Gastrocnemius medialis (tissue), 4 donors: Measurements from ENCODE around the gene OTUB1. TPM values are rescaled to one million over a fixed set of nuclear protein-coding genes. Genes with fewer than 3 reads are reported as not detected.

Experiments
- ATAC-seq, 2 donors: fragments of 150-250 bp; one replicate each; pipeline ENCODE4 v1.9.1; 2016
- DNase-seq, 2 donors: peaks; one replicate each; pipeline ENCODE4 v3.0.0-alpha.2; 2019
- H3K27ac ChIP-seq, 4 donors: fragments of 200-600 bp; sonication (generic); 1 replicate in 1 of 4; 2 replicates in 3 of 4; pipeline ENCODE4 v1.5.1; 2016 to 2018; ENCODE audit warnings: mild to moderate bottlenecking in 2 of 4, moderate library complexity in 1 of 4
- H3K27me3 ChIP-seq, 3 donors: fragments of 200-600 bp; sonication (generic) in 2 of 3; 1 replicate in 1 of 3; 2 replicates in 2 of 3; pipeline versions ENCODE4 v1.5.1 to v1.6.0; 2016 to 2019; ENCODE audit warnings: mild to moderate bottlenecking in 1 of 3, moderate library complexity in 1 of 3
- H3K36me3 ChIP-seq, 2 donors: fragments of 200-600 bp; sonication (generic) in 1 of 2; one replicate each; pipeline ENCODE4 v1.5.1; 2017 to 2018
- H3K4me1 ChIP-seq, 2 donors: fragments of 200-600 bp; sonication (generic) in 1 of 2; one replicate each; pipeline ENCODE4 v1.5.1; 2016 to 2017; ENCODE audit warnings: mild to moderate bottlenecking in 2 of 2
- H3K4me3 ChIP-seq, 4 donors: fragments of 200-600 bp; sonication (generic) in 3 of 4; 1 replicate in 1 of 4; 2 replicates in 3 of 4; pipeline ENCODE4 v1.5.1; 2016 to 2019; ENCODE audit warnings: mild to moderate bottlenecking in 2 of 4
- H3K9me3 ChIP-seq, 3 donors: fragments of 200-600 bp; sonication (generic) in 2 of 3; 1 replicate in 1 of 3; 2 replicates in 2 of 3; pipeline ENCODE4 v1.5.1; 2016 to 2019
- POLR2A ChIP-seq, 2 donors: fragments of 450-650 bp; IDR thresholded peaks; one replicate each; pipeline ENCODE4 v1.6.1; 2017; ENCODE audit warnings: antibody characterized with exemption in 2 of 2, mild to moderate bottlenecking in 2 of 2, moderate library complexity in 2 of 2
- in situ Hi-C, 4 donors: fragments of 200-750 bp; cut with MboI; loops; one replicate each; pipeline versions ENCODE4 v1.15.0 to v1.8.0; 2017; ENCODE audit warnings: low sequenced_read_pairs in 4 of 4
- intact Hi-C: fragments of 100-400 bp; cut with DNase I; formaldehyde crosslinking; loops from one replicate; pipeline ENCODE4 v1.15.1; 2023; ENCODE audit warnings: low total_unique reads
- total RNA-seq, 4 donors: library from RNA; depleted of rRNA; stranded (reverse); fragments of >200 nt; gene quantifications; one replicate each; pipeline versions ENCODE4 v1.1.0 to v1.2.3, GENCODE V29; 2016
- TF ChIP-seq, protein P1 (sequence below), 5 experiments: fragments of 450-650 bp in 3 of 5; fragments of 200-600 bp in 2 of 5; sonication (generic) in 2 of 5; IDR thresholded peaks in 4 of 5; conservative IDR thresholded peaks in 1 of 5; 1 replicate in 4 of 5; 2 replicates in 1 of 5; pipeline ENCODE4 v1.5.1; 2016 to 2019; ENCODE audit warnings: antibody characterized with exemption in 5 of 5, mild to moderate bottlenecking in 3 of 5, moderate library complexity in 3 of 5

The OTUB1 gene
- total RNA-seq, 4 donors from 2014 or later: 48.0 to 70.3 (median 59.5) TPM

DNA sequence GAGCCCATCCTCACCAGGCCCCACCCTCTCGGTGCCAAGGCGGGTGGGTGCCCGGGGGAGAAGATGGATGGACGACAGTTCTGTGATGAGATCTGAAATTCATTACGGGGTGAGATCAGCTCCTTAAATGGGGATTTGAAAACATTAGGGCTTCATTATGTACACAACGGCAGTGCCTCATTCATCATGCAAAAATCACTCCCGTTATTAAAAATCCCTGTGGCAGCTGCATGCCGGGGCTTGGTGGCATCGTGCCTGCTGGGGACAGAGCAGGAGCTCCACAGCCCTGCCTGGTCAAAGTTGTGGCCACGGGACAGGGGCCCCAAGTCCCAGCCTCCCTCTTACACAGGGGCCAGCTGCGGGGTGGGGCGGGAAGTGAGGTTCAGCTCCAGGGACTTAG lies 20.2 kb downstream of the OTUB1 start:
- Histone ChIP-seq H3K4me3 (no peak overlapping the region), H3K27me3 (no peaks in the 10 kb centered on the region), H3K4me1 (peaks cover 14 to 19% of the 10 kb centered on the region in 2 donors), H3K9me3 (no peaks in the 10 kb centered on the region), H3K36me3 (no peaks in the 10 kb centered on the region), H3K27ac (no peak overlapping the region)
- intact Hi-C loops: no loop called here
- no peak for TF ChIP-seq POLR2A (IDR thresholded peaks at IDR 0.05)
- TF ChIP-seq, protein P1, sequence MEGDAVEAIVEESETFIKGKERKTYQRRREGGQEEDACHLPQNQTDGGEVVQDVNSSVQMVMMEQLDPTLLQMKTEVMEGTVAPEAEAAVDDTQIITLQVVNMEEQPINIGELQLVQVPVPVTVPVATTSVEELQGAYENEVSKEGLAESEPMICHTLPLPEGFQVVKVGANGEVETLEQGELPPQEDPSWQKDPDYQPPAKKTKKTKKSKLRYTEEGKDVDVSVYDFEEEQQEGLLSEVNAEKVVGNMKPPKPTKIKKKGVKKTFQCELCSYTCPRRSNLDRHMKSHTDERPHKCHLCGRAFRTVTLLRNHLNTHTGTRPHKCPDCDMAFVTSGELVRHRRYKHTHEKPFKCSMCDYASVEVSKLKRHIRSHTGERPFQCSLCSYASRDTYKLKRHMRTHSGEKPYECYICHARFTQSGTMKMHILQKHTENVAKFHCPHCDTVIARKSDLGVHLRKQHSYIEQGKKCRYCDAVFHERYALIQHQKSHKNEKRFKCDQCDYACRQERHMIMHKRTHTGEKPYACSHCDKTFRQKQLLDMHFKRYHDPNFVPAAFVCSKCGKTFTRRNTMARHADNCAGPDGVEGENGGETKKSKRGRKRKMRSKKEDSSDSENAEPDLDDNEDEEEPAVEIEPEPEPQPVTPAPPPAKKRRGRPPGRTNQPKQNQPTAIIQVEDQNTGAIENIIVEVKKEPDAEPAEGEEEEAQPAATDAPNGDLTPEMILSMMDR (IDR thresholded peaks at IDR 0.05 in 4 of 5, conservative IDR thresholded peaks at IDR 0.05 in 1 of 5): no peak
- no peak for DNase-seq
- ATAC-seq: no peak
- in situ Hi-C loops: no loop called here

DNA sequence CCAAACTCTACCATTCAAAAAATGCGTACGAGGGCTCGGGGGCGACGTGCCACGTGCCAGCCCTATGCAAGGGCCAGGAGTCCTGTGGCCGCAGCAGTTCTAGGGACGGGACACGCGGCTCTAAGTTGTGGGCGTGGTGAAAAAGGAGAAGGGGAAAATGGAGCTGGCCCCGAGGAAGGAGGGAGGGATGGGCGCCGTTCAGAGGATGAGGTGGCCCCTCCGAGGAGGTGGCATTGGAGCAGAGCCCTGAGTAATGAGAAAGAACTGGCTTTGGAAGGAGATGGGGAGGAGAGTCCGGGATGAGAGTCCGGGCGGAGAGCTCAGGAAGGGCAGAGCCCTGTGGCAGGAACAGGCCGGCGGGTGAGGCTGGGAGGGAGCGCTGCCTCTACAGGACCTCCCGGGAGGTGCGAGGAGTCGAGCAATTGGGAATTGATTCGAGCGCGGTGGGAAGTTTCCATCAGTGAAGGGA lies 21.0 kb downstream of the OTUB1 start:
- DNase-seq (no peak), ATAC-seq (peak; percentile 12 to 21)
- H3K9me3 ChIP-seq: no peaks in the 10 kb centered on the region
- peaks cover 10 to 15% of the 10 kb centered on the region in 2 donors for H3K4me1 ChIP-seq
- intact Hi-C loops: no loop called here
- TF ChIP-seq POLR2A (IDR thresholded peaks at IDR 0.05): no peak
- TF ChIP-seq, protein P1 (IDR thresholded peaks at IDR 0.05 in 4 of 5, conservative IDR thresholded peaks at IDR 0.05 in 1 of 5): no peak
- in situ Hi-C loops: no loop called here
- H3K27ac ChIP-seq: peak overlapping the region; percentile 31 to 61 (median 49)
- peak overlapping the region; percentile 26 to 43 (median 39) for H3K4me3 ChIP-seq
- no peaks in the 10 kb centered on the region for H3K27me3 ChIP-seq
- H3K36me3 ChIP-seq: no peaks in the 10 kb centered on the region

DNA sequence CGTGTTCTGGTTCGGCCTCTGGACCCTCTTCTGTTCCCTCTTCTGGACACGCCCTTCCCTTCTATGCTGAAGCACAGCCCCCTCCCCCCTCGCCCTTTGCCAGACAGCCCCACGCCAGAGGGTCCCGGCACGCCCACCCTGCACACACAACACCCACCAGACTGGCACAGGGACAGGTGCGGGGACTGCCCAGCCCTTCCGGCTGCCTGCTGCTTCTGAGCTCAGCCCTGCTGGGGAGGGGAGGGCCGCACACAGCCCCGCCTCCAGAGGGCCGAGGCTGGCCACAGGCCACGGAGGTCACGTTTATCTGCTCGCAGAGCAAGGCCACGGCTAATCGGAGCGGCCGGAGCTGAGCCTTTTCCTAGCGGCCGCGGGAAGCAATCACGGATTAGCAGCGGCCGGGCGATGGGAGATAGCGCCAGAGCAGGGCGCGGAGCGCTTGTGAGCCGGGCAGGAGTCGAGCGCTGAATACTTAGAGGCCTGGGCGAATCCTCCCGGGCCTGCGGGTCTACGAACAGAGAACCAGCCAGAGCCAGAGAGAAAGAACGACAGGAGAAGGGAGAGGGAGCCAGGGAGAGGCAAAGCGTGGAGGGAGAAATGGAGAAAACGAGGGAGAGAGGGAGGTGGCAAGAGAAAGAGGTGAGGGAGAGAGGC lies 21.5 kb downstream of the OTUB1 start:
- Histone ChIP-seq H3K36me3 (no peaks in the 10 kb centered on the region), H3K4me3 (peak overlapping the region; percentile 26 to 43 (median 39)), H3K27me3 (no peaks in the 10 kb centered on the region), H3K9me3 (no peaks in the 10 kb centered on the region), H3K27ac (peak overlapping the region; percentile 31 to 61 (median 49)), H3K4me1 (peaks cover 6 to 10% of the 10 kb centered on the region in 2 donors)
- ATAC-seq (peak; percentile 57 to 84), DNase-seq (peak; percentile 54 to 68)
- no peak for TF ChIP-seq POLR2A (IDR thresholded peaks at IDR 0.05)
- TF ChIP-seq, protein P1 (IDR thresholded peaks at IDR 0.05 in 4 of 5, conservative IDR thresholded peaks at IDR 0.05 in 1 of 5): peak in 2 of 5 experiments; percentile 27 to 35
- intact Hi-C loops (no loop called here), in situ Hi-C loops (no loop called here)

DNA sequence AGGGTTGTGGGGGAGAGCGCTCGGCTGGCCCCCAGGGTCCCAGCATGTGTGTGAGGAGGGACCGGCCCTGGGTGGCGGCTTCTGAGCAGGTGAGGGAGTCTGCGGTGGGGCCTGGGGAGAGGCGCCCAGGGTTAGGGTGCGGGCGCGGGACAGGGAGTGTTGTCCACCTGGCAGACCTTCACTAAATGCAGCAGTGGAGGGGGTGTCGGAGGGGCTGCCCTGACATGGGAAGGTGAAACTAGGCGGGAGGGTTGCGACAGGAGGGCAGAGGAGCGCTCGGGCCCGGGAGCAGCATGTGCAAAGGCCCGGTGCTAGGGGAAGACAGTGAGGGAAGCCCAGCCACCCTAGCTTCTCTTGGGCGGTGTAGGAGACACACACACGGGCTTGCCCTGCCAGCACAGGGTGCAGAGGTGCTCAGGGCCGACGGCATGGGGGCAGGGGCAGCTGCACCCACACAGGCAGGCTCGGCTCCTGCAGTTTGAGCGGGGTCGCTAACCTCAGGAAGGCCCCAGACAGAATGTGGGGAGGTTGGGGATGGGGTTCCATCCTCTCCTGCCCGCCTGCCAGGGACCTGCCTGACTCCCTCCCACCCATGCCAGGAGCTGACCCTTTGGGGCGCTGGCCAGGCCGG lies 22.2 kb downstream of the OTUB1 start:
- Histone ChIP-seq H3K4me3 (peak overlapping the region in 1 of 4 donors; percentile 26), H3K27ac (peak overlapping the region in 2 of 4 donors; percentile 39 to 61), H3K9me3 (no peaks in the 10 kb centered on the region), H3K27me3 (no peaks in the 10 kb centered on the region), H3K4me1 (peaks cover 6 to 10% of the 10 kb centered on the region in 2 donors), H3K36me3 (no peaks in the 10 kb centered on the region)
- TF ChIP-seq POLR2A (IDR thresholded peaks at IDR 0.05): no peak
- TF ChIP-seq, protein P1 (IDR thresholded peaks at IDR 0.05 in 4 of 5, conservative IDR thresholded peaks at IDR 0.05 in 1 of 5): no peak
- intact Hi-C loops (no loop called here), in situ Hi-C loops (no loop called here)
- DNase-seq: no peak
- no peak for ATAC-seq
